Breast epithelium (tissue), 4 donors: ENCODE measurements around the gene EIF3A. TPM values are rescaled to one million over a fixed set of nuclear protein-coding genes. Genes with fewer than 3 reads are reported as not detected.
A peak's percentile ranks its signal among the peaks of the same experiment; 100 is the strongest.

ENCODE experiments used
- DNase-seq, 2 donors: peaks; one replicate each; pipeline ENCODE4 v3.0.0-alpha.2; 2019; ENCODE audit warnings: low spot score in 2 of 2
- H3K27ac ChIP-seq, 2 donors: fragments of 200-600 bp; sonication (generic) in 1 of 2; one replicate each; pipeline ENCODE4 v1.5.1; 2016 to 2019; ENCODE audit warnings: mild to moderate bottlenecking in 1 of 2
- H3K27me3 ChIP-seq, 2 donors: fragments of 200-600 bp; sonication (generic) in 1 of 2; one replicate each; pipeline versions ENCODE4 v1.5.1 to v1.6.0; 2017 to 2019; ENCODE audit warnings: control low read depth in 1 of 2, mild to moderate bottlenecking in 1 of 2
- H3K36me3 ChIP-seq: fragments of 200-600 bp; one replicate; pipeline ENCODE4 v1.5.1; 2019
- H3K4me1 ChIP-seq, 2 donors: fragments of 200-600 bp; sonication (generic); one replicate each; pipeline ENCODE4 v1.5.1; 2016 to 2019; ENCODE audit warnings: control low read depth in 1 of 2
- H3K4me3 ChIP-seq, 3 donors: fragments of 200-600 bp; sonication (generic); 1 replicate in 2 of 3; 2 replicates in 1 of 3; pipeline ENCODE4 v1.5.1; 2016 to 2019; ENCODE audit warnings: mild to moderate bottlenecking in 3 of 3, moderate library complexity in 2 of 3
- H3K9me3 ChIP-seq, 2 donors: fragments of 200-600 bp; sonication (generic) in 1 of 2; one replicate each; pipeline ENCODE4 v1.5.1; 2016 to 2019; ENCODE audit warnings: control low read depth in 1 of 2
- CTCF ChIP-seq, 3 donors: fragments of 450-650 bp; IDR thresholded peaks; one replicate each; pipeline ENCODE4 v1.5.1; 2016 to 2017; ENCODE audit warnings: antibody characterized with exemption in 3 of 3, mild to moderate bottlenecking in 3 of 3, moderate library complexity in 3 of 3
- POLR2A ChIP-seq: fragments of 450-650 bp; IDR thresholded peaks from one replicate; pipeline ENCODE4 v1.6.1; 2016; ENCODE audit warnings: antibody characterized with exemption, mild to moderate bottlenecking, moderate library complexity
- POLR2AphosphoS5 ChIP-seq, 3 donors: sonication (generic); formaldehyde crosslinking; IDR thresholded peaks; one replicate each; pipeline ENCODE4 v1.6.1; 2017; ENCODE audit warnings: antibody characterized with exemption in 3 of 3
- intact Hi-C: fragments of 100-400 bp; cut with DNase I; formaldehyde crosslinking; loops from one replicate; pipeline ENCODE4 v1.15.1; 2023; ENCODE audit warnings: low total_unique reads
- total RNA-seq, 3 donors: library from RNA; depleted of rRNA; stranded (reverse); fragments of >200 nt; gene quantifications; one replicate each; pipeline ENCODE4 v1.1.0, GENCODE V29; 2016

Gene EIF3A
- total RNA-seq, 3 donors from 2014 or later: 117 to 166 (median 124) TPM

GRCh38 chr10:119041326-119041725 lies 39.3 kb downstream of the EIF3A start:
- TF ChIP-seq POLR2A: no peak
- TF ChIP-seq CTCF (IDR thresholded peaks at IDR 0.05): no peak
- no peak for TF ChIP-seq POLR2AphosphoS5 (IDR thresholded peaks at IDR 0.05)
- intact Hi-C loops: no loop called here
- H3K4me1 ChIP-seq: no peaks in the 10 kb centered on the region
- no peaks in the 10 kb centered on the region for H3K27me3 ChIP-seq
- H3K27ac ChIP-seq: no peak overlapping the region
- H3K9me3 ChIP-seq: no peaks in the 10 kb centered on the region
- no peak overlapping the region for H3K4me3 ChIP-seq
- H3K36me3 ChIP-seq: peaks cover 6% of the 10 kb centered on the region
- no peak for DNase-seq

- Histone ChIP-seq H3K27ac (no peak overlapping the region), H3K9me3 (no peaks in the 10 kb centered on the region), H3K4me1 (no peaks in the 10 kb centered on the region), H3K4me3 (no peak overlapping the region), H3K36me3 (peaks cover 6% of the 10 kb centered on the region), H3K27me3 (no peaks in the 10 kb centered on the region)
- no peak for TF ChIP-seq POLR2AphosphoS5 (IDR thresholded peaks at IDR 0.05)
- no peak for TF ChIP-seq POLR2A
- TF ChIP-seq CTCF (IDR thresholded peaks at IDR 0.05): no peak
- DNase-seq: no peak
- intact Hi-C loops: no loop called here
Observed at GRCh38 chr10:119039161-119039560, 41.5 kb downstream of the EIF3A start.

GRCh38 chr10:119031496-119032059 lies 49.0 kb downstream of the EIF3A start:
- DNase-seq: no peak
- Histone ChIP-seq H3K4me3 (no peak overlapping the region), H3K4me1 (peaks cover under 1 to 3% of the 10 kb centered on the region in 2 donors), H3K27me3 (no peaks in the 10 kb centered on the region), H3K36me3 (no peaks in the 10 kb centered on the region), H3K9me3 (no peaks in the 10 kb centered on the region), H3K27ac (no peak overlapping the region)
- intact Hi-C loops: no loop called here
- TF ChIP-seq CTCF (IDR thresholded peaks at IDR 0.05) (no peak), POLR2A (no peak), POLR2AphosphoS5 (IDR thresholded peaks at IDR 0.05) (no peak)

GRCh38 chr10:119030421-119031250 lies 50.0 kb downstream of the EIF3A start:
- Histone ChIP-seq H3K27ac (no peak overlapping the region), H3K27me3 (no peaks in the 10 kb centered on the region), H3K4me3 (peak overlapping the region; percentile 49 to 85 (median 67)), H3K4me1 (peaks cover 5 to 10% of the 10 kb centered on the region in 2 donors), H3K36me3 (no peaks in the 10 kb centered on the region), H3K9me3 (no peaks in the 10 kb centered on the region)
- TF ChIP-seq POLR2AphosphoS5 (IDR thresholded peaks at IDR 0.05) (no peak), CTCF (IDR thresholded peaks at IDR 0.05) (no peak), POLR2A (no peak)
- intact Hi-C loops: no loop called here
- no peak for DNase-seq
